ENCODE measurements around the gene AICDA.
"Not testable (repeated sequence)": the region's sequence is repeated elsewhere in the genome, so short reads cannot be mapped to it uniquely, and the experiment has no call there.

The AICDA gene

DNA sequence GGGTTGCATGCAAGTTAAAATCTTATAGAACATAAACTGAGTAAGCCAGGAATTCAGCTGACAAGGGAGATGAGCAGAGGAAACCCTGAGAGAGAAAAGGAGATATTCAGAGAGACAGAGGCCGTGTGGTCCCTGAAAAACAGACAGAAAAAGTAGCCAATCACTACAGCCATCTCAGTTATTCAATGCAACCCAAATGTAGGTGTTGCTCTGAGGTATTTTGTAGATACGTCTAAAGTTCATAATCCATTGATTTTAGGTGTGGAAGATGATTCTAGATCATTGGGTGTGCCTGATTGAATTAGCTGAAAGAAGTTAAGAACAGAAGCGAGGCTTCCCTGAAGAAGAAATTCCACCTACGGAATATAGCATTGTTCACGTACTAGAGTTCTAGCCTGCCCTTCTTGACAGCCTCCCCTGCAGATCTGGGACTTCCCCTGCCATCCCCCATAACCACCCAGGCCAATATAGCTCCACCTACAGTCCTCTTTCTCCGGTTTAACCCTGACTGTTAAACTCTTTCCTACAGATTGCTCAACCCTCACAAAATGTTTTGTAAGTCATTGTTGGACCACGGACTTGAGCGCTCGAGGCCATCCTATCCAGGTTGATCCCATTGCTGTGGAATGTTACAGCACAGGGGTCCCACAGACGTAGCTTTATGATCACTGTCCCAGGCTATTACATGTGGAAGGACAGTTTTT is 21.7 kb downstream of the AICDA start:
- no peak for TF ChIP-seq SPI1 (IDR thresholded peaks at IDR 0.05; ENCODE audit: low read depth, low read length)
- no peak for TF ChIP-seq POLR2AphosphoS5 (IDR thresholded peaks at IDR 0.05; ENCODE audit: low read depth, low read length)
- no peak for TF ChIP-seq POU2F2 (IDR thresholded peaks at IDR 0.05; ENCODE audit: low read depth, low read length)
- no peak for TF ChIP-seq POLR2A (IDR thresholded peaks at IDR 0.05; ENCODE audit: low read depth, low read length)
- TF ChIP-seq TAF1 (IDR thresholded peaks at IDR 0.05; ENCODE audit: low read depth, low read length): no peak
- no peak for TF ChIP-seq PAX5 (IDR thresholded peaks at IDR 0.05; ENCODE audit: insufficient read depth, low read length, severe bottlenecking)
- peak; percentile 50 for DNase-seq (ENCODE audit: insufficient read length, low spot score)
- FAIRE-seq: peak; percentile 96

DNA sequence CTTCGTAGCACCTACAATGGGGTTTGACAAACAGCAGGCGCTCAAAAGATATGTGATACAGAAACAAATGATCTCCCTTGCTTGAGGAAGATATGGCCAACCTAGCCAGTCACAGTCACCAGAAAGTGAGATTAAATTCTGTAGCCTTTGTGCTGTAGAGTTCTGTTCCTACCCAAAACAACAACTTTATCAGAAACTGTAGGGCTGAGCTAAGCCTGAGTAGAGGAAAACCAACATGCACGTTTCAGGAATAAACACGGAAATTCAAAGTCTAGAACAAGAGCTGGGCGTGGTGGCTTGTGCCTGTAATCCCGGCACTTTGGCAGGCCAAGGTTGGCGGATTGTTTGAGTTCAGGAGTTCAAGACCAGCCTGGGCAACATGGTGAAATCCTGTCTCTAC is 23.0 kb downstream of the AICDA start:
- FAIRE-seq (no peak), DNase-seq (ENCODE audit: insufficient read length, low spot score) (no peak)
- TF ChIP-seq TAF1 (IDR thresholded peaks at IDR 0.05; ENCODE audit: low read depth, low read length) (no peak), POLR2A (IDR thresholded peaks at IDR 0.05; ENCODE audit: low read depth, low read length) (no peak), POLR2AphosphoS5 (IDR thresholded peaks at IDR 0.05; ENCODE audit: low read depth, low read length) (no peak), SPI1 (IDR thresholded peaks at IDR 0.05; ENCODE audit: low read depth, low read length) (no peak), PAX5 (IDR thresholded peaks at IDR 0.05; ENCODE audit: insufficient read depth, low read length, severe bottlenecking) (no peak), POU2F2 (IDR thresholded peaks at IDR 0.05; ENCODE audit: low read depth, low read length) (no peak)

DNA sequence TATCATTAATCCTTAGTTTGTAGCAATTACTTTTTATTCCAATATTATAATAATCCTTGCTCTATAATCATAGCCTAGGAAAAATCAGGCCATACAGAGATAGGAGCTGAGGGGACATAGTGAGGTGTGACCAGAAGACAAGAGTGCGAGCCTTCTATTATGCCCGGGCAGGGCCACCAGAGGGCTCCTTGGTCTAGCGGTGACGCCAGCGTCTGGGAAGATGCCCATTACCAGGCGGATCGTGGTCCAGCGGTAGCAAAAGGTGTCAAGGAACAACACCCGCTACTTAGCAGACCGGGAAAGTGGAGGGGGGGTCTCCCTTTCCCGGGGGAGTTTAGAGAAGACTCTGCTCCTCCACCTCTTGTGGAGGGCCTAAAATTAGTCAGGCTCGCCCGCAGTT is 28.2 kb downstream of the AICDA start:
- DNase-seq (ENCODE audit: insufficient read length, low spot score); FAIRE-seq: not testable (repeated sequence)

DNA sequence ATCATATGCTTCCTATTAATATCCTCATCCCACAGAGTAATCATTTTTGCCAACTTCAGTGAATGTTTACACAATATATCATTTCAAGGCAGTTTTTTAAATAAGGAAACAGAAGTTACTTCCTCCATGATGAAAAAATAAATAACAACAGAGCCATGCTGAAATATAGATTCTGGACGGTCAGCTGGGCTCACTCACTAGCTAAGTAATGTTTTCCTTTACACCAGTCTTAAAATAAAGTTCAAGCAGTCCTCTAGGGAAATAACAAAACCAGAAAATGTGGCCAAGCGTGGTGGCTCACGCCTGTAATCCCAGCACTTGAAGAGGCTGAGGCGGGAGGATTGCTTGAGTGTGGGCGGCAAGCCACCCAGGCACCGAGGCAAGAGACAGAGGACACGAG is 28.7 kb downstream of the AICDA start:
- TF ChIP-seq TAF1 (IDR thresholded peaks at IDR 0.05; ENCODE audit: low read depth, low read length): no peak
- no peak for TF ChIP-seq POLR2A (IDR thresholded peaks at IDR 0.05; ENCODE audit: low read depth, low read length)
- TF ChIP-seq POLR2AphosphoS5 (IDR thresholded peaks at IDR 0.05; ENCODE audit: low read depth, low read length): no peak
- no peak for TF ChIP-seq SPI1 (IDR thresholded peaks at IDR 0.05; ENCODE audit: low read depth, low read length)
- no peak for TF ChIP-seq POU2F2 (IDR thresholded peaks at IDR 0.05; ENCODE audit: low read depth, low read length)
- TF ChIP-seq PAX5 (IDR thresholded peaks at IDR 0.05; ENCODE audit: insufficient read depth, low read length, severe bottlenecking): no peak
- FAIRE-seq: no peak
- DNase-seq (ENCODE audit: insufficient read length, low spot score): no peak

DNA sequence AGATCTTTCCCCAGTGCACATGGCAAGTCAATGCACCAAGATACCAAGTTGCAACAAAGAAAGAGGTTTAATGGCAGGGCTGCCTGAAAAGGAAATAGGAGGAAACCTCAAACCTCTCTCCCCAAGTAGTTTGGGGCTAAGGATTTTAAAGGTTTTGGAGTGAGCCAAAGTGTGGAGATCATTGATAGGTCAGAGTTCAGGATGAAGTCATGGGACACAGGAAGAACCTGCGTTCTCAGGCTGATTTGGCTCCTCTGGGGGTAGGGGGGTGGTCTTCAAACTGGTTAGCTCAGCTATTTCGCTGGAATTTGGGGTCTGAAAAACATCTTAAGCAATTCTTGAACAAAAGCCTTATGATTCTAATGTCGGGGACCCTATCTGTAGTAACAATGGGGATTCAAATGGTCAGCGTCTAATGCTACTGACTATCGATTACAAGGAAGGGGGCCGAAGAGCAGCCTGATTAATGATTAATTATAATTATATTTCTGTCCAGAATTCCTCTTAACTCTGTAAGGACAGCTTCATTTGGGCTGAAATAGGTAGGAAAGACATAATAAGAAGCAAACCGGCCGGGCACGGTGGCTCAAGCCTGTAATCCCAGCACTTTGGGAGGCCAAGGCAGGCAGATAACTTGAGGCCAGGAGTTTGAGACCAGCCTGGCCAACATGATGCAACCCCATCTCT is 31.4 kb downstream of the AICDA start:
- FAIRE-seq (no peak), DNase-seq (ENCODE audit: insufficient read length, low spot score) (no peak)
- TF ChIP-seq PAX5 (IDR thresholded peaks at IDR 0.05; ENCODE audit: insufficient read depth, low read length, severe bottlenecking): no peak
- no peak for TF ChIP-seq POLR2AphosphoS5 (IDR thresholded peaks at IDR 0.05; ENCODE audit: low read depth, low read length)
- no peak for TF ChIP-seq TAF1 (IDR thresholded peaks at IDR 0.05; ENCODE audit: low read depth, low read length)
- TF ChIP-seq POU2F2 (IDR thresholded peaks at IDR 0.05; ENCODE audit: low read depth, low read length): no peak
- TF ChIP-seq POLR2A (IDR thresholded peaks at IDR 0.05; ENCODE audit: low read depth, low read length): no peak

DNA sequence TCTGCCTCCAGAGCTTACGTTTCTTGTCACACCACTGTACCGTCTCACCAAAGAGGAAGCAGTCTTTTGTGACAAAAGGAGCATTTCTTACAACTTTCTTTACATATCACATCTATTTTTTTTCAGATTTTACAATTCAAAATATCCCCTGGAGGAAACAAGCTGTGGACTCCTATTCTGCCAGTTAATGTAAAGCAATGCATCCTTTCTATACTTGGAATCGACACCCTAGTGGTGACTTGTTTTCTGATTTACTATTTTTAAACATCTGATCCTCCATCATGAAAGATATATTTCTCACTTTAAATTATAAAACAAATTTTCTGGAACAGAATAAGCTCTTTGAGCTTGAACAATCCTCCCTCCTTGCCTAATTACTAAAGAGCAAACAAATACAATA is 34.8 kb downstream of the AICDA start:
- TF ChIP-seq TAF1 (IDR thresholded peaks at IDR 0.05; ENCODE audit: low read depth, low read length) (no peak), POLR2AphosphoS5 (IDR thresholded peaks at IDR 0.05; ENCODE audit: low read depth, low read length) (no peak), PAX5 (IDR thresholded peaks at IDR 0.05; ENCODE audit: insufficient read depth, low read length, severe bottlenecking) (no peak), POU2F2 (IDR thresholded peaks at IDR 0.05; ENCODE audit: low read depth, low read length) (no peak), SPI1 (IDR thresholded peaks at IDR 0.05; ENCODE audit: low read depth, low read length) (no peak), POLR2A (IDR thresholded peaks at IDR 0.05; ENCODE audit: low read depth, low read length) (no peak)
- no peak for FAIRE-seq
- no peak for DNase-seq (ENCODE audit: insufficient read length, low spot score)

DNA sequence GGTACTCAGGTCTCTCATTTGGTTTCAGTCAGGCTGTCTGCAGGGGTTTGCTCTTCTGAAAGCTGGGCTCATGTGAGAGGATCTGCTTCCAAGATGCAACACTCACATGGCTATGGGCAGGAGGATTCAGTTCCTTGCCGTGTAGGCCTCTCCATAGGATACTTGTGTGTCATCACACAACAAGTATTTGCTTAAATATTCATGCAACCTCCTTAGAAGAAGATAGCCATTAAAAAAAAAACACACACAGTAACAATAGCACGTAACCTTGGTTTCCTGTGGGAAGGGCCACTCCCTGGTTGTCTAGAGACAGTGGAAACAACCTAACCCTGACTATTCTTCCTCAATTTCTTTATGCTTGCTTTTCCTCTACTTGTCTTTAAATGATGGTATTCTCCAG is 40.2 kb downstream of the AICDA start:
- DNase-seq (ENCODE audit: insufficient read length, low spot score): no peak
- TF ChIP-seq PAX5 (IDR thresholded peaks at IDR 0.05; ENCODE audit: insufficient read depth, low read length, severe bottlenecking): no peak
- TF ChIP-seq POU2F2 (IDR thresholded peaks at IDR 0.05; ENCODE audit: low read depth, low read length): no peak
- no peak for TF ChIP-seq TAF1 (IDR thresholded peaks at IDR 0.05; ENCODE audit: low read depth, low read length)
- no peak for TF ChIP-seq POLR2A (IDR thresholded peaks at IDR 0.05; ENCODE audit: low read depth, low read length)
- TF ChIP-seq POLR2AphosphoS5 (IDR thresholded peaks at IDR 0.05; ENCODE audit: low read depth, low read length): no peak
- no peak for TF ChIP-seq SPI1 (IDR thresholded peaks at IDR 0.05; ENCODE audit: low read depth, low read length)
- FAIRE-seq: no peak

GRCh38 chr12:8566525-8566924 is 46.1 kb downstream of the AICDA start:
- no peak for DNase-seq (ENCODE audit: insufficient read length, low spot score)
- no peak for FAIRE-seq
- TF ChIP-seq TAF1 (IDR thresholded peaks at IDR 0.05; ENCODE audit: low read depth, low read length): no peak
- TF ChIP-seq POLR2A (IDR thresholded peaks at IDR 0.05; ENCODE audit: low read depth, low read length): no peak
- TF ChIP-seq PAX5 (IDR thresholded peaks at IDR 0.05; ENCODE audit: insufficient read depth, low read length, severe bottlenecking): no peak

DNA sequence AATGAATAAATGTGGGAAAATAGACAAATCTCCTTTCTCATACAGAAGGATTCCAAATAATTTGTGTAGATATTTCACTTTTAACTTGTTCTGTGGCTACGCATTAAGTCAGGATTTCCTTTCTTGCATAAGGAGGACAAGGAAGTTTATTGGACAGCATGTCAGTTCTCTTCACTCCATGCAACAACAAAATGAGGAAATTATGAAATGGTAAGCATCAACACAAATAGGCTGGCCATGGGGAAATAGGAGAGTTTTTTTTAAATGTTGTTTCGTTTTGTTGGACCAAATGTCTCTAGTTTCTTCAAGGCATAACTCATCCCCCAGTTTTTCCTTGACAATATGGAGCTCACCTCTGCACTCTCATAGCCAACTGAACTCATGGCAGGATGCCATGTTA is 46.6 kb downstream of the AICDA start:
- not testable (repeated sequence) for FAIRE-seq; DNase-seq (ENCODE audit: insufficient read length, low spot score)

DNA sequence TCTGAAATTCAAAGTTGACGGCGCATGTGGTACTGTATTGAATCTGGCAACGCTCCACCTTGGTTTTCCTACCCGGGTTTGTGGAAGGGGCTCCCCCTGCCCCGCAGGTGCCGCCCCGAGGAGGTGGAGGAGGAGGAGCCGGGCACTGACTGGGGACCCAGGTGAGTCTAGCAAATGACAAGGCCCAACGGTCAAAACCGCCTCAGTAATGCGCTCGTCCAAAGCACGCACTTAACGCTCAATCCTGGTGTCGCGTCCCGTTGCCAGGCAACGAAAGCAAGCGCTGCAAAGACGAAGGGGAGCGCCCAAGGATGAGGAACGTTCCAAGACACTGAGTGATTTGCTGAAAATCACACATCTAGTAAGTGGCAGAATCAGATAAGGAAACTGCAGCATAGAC is 48.0 kb downstream of the AICDA start:
- no peak for TF ChIP-seq POLR2A (IDR thresholded peaks at IDR 0.05; ENCODE audit: low read depth, low read length)
- no peak for TF ChIP-seq POU2F2 (IDR thresholded peaks at IDR 0.05; ENCODE audit: low read depth, low read length)
- no peak for TF ChIP-seq POLR2AphosphoS5 (IDR thresholded peaks at IDR 0.05; ENCODE audit: low read depth, low read length)
- TF ChIP-seq TAF1 (IDR thresholded peaks at IDR 0.05; ENCODE audit: low read depth, low read length): no peak
- TF ChIP-seq PAX5 (IDR thresholded peaks at IDR 0.05; ENCODE audit: insufficient read depth, low read length, severe bottlenecking): no peak
- TF ChIP-seq SPI1 (IDR thresholded peaks at IDR 0.05; ENCODE audit: low read depth, low read length): no peak
- no peak for DNase-seq (ENCODE audit: insufficient read length, low spot score)
- FAIRE-seq: no peak
